GM12874 (cell line): ENCODE results near the gene OPN1SW.

Experiments used
- TF ChIP-seq, protein P1 (sequence below): IDR thresholded peaks from 2 replicates; pipeline ENCODE4 v1.5.1; 2011; ENCODE audit warnings: low read depth, mild to moderate bottlenecking, control low read depth, low read length, moderate library complexity; ENCODE audit not compliant: insufficient read depth

The OPN1SW gene

DNA sequence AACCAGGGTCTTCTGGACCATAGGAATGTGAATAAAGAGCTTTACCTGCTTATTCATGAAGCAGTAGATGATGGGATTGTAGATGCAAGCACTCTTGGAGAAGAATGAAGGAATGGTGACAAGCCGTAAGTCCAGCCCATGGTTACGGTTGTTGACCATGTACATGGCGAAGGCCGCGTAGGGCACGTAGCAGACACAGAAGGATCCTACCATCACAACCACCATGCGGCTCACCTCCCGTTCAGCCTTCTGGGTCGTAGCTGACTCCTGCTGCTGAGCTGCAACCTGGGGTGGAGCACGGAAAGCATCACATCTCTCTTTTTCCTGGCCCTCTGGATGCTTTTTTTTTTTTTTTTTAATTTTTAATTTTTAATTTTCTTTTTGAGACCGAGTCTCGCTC lies 2.0 kb downstream of the OPN1SW start:
- TF ChIP-seq, protein P1, sequence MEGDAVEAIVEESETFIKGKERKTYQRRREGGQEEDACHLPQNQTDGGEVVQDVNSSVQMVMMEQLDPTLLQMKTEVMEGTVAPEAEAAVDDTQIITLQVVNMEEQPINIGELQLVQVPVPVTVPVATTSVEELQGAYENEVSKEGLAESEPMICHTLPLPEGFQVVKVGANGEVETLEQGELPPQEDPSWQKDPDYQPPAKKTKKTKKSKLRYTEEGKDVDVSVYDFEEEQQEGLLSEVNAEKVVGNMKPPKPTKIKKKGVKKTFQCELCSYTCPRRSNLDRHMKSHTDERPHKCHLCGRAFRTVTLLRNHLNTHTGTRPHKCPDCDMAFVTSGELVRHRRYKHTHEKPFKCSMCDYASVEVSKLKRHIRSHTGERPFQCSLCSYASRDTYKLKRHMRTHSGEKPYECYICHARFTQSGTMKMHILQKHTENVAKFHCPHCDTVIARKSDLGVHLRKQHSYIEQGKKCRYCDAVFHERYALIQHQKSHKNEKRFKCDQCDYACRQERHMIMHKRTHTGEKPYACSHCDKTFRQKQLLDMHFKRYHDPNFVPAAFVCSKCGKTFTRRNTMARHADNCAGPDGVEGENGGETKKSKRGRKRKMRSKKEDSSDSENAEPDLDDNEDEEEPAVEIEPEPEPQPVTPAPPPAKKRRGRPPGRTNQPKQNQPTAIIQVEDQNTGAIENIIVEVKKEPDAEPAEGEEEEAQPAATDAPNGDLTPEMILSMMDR: no peak

DNA sequence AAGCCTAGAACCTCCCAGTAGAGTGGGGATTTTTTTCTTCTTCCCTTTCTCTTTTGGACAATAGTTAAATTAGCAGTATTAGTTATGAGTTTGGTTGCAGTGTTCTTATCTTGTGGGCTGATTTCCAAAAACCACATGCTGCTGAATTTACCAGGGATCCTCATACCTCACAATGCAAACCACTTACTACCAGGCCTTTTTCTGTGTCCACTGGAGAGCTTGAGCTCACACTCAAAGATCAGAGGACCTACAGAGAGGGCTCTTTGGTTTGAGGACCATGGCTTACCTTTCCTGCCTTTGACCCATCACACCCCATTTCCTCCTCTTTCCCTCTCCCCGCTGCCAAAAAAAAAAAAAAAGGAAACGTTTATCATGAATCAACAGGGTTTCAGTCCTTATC lies 5.4 kb downstream of the OPN1SW start:
- TF ChIP-seq, protein P1: no peak

DNA sequence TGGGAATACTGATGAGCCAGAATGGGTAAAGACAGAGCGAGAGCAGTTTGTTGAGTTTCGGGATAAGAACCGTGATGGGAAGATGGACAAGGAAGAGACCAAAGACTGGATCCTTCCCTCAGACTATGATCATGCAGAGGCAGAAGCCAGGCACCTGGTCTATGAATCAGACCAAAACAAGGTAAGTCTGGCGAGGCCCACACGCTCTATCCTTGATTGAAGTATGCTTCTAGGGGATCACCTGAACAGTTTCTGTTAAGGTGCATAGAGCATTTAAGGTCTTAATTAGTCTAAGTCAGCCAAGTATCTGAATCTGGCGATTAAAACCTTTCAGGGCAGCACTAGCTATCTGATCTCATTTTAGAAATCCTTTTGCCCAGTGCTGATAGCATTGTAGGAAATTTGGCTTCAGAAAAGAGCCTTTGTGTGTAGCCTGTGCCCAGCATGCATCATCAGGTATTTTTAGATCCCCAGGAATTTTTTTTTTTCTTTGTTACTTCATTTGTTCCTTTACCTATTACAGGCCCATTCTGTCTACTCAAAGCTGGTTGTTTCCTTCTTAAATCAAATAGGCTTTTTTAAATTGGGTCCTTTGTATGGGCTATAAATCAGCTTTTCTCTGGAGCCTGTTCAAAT lies 8.0 kb downstream of the OPN1SW start:
- TF ChIP-seq, protein P1: no peak

DNA sequence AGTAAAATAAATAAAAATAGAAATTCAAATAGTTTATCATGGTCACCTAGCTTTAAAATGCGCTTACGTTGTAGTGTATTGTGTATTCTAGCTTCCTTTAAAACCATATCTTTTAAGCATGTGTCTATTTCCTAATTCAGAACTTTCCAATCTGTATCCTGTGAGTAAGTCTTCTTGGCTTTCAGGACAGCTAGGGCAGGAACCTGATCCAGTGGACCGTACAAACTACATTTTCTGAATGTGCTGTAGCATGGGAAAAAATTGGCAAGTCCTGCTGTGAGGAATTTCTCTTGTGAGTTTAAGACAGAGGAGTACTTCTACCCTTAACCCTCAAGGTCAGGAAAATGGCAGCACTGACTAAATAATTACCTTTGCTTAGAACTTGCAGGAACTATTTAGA lies 12.1 kb downstream of the OPN1SW start:
- TF ChIP-seq, protein P1: no peak

DNA sequence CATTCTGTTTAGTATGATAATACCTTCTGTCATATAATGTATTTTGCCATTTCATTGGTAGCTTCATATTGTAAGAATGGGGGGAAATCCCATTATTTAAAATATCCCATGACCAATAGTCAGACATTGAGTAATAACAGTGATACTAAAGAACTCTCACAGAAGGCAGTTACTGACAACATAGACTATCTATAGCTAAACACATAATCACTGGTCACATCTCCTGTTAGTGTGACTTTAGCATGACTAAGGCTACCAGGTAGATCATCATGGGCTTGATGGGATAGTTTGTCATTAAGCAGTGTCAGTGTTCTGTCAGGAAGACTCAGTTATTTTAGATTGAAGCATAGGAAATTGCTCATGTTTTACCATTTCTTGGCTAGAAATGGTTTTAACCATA lies 16.4 kb downstream of the OPN1SW start:
- TF ChIP-seq, protein P1: no peak

DNA sequence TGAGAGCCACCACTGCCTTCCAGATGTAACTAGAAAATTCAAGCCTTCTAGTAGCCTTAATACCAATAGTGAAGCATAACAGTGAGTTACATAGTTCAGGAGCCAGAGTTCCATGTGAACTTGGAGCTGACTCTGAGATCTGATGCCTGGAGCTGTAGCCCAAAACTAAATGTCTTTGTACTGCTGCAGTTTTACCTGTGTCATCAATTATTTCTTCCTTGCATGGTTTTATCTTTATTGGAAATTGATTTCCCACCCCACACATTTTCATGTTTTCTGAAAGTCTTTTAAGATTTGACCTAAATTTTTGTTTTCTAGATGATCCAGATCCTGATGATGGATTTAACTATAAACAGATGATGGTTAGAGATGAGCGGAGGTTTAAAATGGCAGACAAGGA lies 17.0 kb downstream of the OPN1SW start:
- TF ChIP-seq, protein P1: no peak

DNA sequence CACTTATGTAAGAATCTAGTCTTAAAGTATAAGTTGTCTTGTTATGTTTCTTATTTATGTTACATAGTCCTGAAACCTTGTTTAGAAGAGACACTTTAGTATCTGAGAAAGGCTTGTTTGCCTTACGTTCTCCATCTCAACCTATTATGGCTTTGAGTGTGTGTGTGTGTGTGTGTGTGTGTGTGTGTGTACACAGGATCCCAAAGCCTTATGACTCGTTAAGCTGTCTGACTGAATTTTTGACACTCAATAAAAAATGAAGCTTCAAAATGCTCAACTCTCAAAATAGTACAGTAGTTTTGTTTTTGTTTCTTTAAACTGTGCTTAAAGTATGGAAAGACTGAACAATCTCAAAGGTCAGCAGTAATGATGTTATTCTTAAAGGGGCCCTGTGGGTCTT lies 18.4 kb downstream of the OPN1SW start:
- TF ChIP-seq, protein P1: no peak
